ENCODE data around the gene POLR2J.

The POLR2J gene

GRCh38 chr7:102434039-102434486, 44.7 kb downstream of the POLR2J start:
- DNase-seq = peak; percentile 36

GRCh38 chr7:102433219-102434038, 45.3 kb downstream of the POLR2J start, which contains the start of gene ORAI2:
ORAI2 (plus strand) TSS chr7:102433575; CDS start chr7:102438957, 5,382 bp downstream.
- peak; percentile 36 for DNase-seq

- DNase-seq = no peak
These were observed 46.1 kb downstream of the POLR2J start for GRCh38 chr7:102432442-102433218.

- DNase-seq = no peak
These were observed 47.0 kb downstream of the POLR2J start for GRCh38 chr7:102431617-102432298.

DNA sequence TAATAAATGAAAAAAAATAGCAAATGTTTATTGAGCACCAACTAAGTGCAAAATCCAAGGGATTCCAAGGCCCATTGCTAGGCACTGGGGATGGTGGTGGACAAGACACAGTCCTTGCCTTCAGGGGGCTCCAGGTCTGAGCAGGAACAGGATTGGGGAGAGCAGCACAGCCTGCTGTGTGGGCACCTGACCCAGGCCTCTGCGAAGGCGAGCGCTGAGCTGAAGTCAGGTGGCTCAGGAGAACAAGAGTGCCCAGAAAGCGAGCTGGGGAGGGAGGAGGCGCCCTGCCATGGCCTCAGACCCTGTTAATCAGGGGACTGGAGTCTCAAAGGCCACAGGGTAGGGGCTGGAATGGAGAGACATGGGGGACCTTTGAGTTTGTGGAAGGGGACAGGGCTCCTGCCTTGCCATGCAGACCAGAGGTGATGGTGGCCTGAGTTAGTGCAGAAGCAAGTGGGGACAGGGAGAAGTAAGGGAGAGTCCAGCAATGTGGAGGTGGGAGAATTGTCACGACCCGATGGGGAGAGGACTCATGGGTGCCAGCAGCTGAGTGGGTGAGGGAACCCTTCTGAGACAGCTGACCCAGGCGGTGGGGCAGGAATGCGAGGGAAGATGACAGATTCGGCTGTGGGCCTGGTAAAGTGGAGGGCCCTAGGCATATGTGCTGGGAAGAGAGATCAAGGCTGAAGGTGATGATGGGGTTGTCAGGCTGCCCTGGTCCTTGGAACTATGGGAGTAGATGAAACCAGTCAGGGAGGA, 49.4 kb downstream of the POLR2J start:
- no peak for DNase-seq

DNA sequence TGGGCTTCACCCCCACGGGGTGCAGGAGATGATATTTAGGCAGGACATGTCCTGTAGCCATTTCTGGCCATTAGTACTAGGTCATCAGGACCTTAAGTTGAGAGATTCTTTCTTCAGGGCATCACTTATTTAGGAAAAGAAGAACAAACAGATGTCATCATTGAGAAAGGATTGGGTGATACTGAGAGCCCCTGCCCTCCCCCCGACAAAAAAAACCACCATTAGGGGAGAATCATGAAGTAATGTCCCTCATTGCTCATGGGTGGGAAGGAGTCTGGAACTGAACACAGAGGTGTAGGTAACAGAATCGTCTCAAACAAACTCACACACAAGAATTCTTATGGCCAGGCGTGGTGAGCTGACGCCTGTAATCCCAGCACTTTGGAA, 51.7 kb downstream of the POLR2J start:
- DNase-seq = no peak

GRCh38 chr7:102426268-102427018, 52.3 kb downstream of the POLR2J start:
- DNase-seq = no peak

DNA sequence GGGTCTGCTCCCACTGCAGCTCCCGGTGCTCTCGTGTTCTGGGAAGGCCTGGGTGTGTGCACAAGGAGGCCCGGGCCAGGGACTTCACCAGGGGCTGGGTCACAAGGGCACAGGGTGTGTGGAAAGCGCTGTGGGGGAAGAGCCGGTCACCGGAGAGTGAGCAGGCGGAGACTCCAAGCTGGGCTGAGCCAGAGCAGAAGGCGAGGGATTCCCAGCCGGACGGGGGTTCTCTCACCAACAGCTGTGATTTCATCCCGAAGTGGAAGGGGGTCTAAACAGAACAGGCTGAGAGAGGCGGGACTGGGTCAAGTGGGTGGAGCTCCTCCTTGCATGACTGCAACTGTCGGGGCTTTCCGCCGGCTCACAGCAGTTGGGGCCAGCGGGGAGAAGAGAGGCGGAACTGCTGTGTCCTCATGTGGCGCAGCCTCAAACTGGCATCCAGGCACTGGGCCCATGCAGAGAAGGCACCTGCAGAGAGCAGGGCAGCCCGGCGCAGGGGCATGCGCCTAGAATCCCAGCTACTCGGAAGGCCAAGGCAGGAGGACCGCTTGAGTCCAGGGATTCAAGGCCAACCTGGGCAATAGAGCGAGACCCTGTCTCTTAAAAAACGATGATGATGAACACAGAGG, 53.0 kb downstream of the POLR2J start:
- no peak for DNase-seq

GRCh38 chr7:102424787-102425218, 53.9 kb downstream of the POLR2J start:
- no peak for DNase-seq

GRCh38 chr7:102424129-102424551, 54.6 kb downstream of the POLR2J start:
- DNase-seq = no peak
